Sciatic nerve (tissue), 1 donor: Measurements from ENCODE around the gene GALNT17. TPM values are rescaled to one million over a fixed set of nuclear protein-coding genes. Genes with fewer than 3 reads are reported as not detected.

Experiments used
- microRNA-seq: library from miRNA; unstranded; fragments of <30 nt; microRNA quantifications from one replicate; pipeline ENCODE4 v1.2.0, GENCODE V29; 2020
- total RNA-seq: library from RNA; stranded (reverse); fragmentation: NEBNext Ultra II Directional; extraction: Animal tissue kit (Norgen Biotek cat#: 25700); gene quantifications from one replicate; pipeline ENCODE4 v1.2.1, GENCODE V29; 2021
- donor health status: DM: no; HTN: no; CAD: no.

The GALNT17 gene
- total RNA-seq, 1 donor from 2014 or later, result 65.4 TPM

Small RNAs within 50 kb of the gene (microRNA-seq; reads per million reads assigned to microRNA genes)
- not detected for gene MIR3914-1
- not detected for gene MIR3914-2
